ENCODE data around the gene CNN1.

The CNN1 gene

GRCh38 chr19:11505032-11505503 lies 33.6 kb upstream of the CNN1 start:
- Histone ChIP-seq H3K4me3 (ENCODE audit: low read depth in 1 of 2, low read length in 2 of 2) (peak overlapping the region; percentile 68 to 86), H3K9me3 (ENCODE audit: control insufficient read depth in 1 of 2, low read length in 2 of 2) (no peaks in the 10 kb centered on the region), H3K9ac (ENCODE audit: low read depth in 1 of 2, low read length in 2 of 2) (peak overlapping the region; percentile 69 to 75), H3K27ac (ENCODE audit: low read depth, low read length) (peak overlapping the region; percentile 97), H3K27me3 (ENCODE audit: control insufficient read depth in 1 of 2, insufficient read depth in 2 of 2, low read length in 2 of 2) (no peaks in the 10 kb centered on the region), H3K36me3 (ENCODE audit: control insufficient read depth in 1 of 2, insufficient read depth in 2 of 2, low read length in 2 of 2) (peaks cover 0 to 2% of the 10 kb centered on the region in 2 donors), H3K4me1 (ENCODE audit: control insufficient read depth in 1 of 2, insufficient read depth in 2 of 2, low read length in 2 of 2) (peaks cover 8 to 10% of the 10 kb centered on the region in 2 donors)

GRCh38 chr19:11505504-11506100 lies 33.0 kb upstream of the CNN1 start, which contains the start of gene ZNF653:
Gene ZNF653, minus strand, starts transcription at chr19:11505839. Its CDS starts 53 bp downstream, at chr19:11505786.
- no peaks in the 10 kb centered on the region for H3K9me3 ChIP-seq (ENCODE audit: control insufficient read depth in 1 of 2, low read length in 2 of 2)
- peaks cover 0 to 2% of the 10 kb centered on the region in 2 donors for H3K36me3 ChIP-seq (ENCODE audit: control insufficient read depth in 1 of 2, insufficient read depth in 2 of 2, low read length in 2 of 2)
- H3K27ac ChIP-seq (ENCODE audit: low read depth, low read length), result peak within 1 kb of the TSS; percentile 97
- no peaks in the 10 kb centered on the region for H3K27me3 ChIP-seq (ENCODE audit: control insufficient read depth in 1 of 2, insufficient read depth in 2 of 2, low read length in 2 of 2)
- peaks cover 8 to 10% of the 10 kb centered on the region in 2 donors for H3K4me1 ChIP-seq (ENCODE audit: control insufficient read depth in 1 of 2, insufficient read depth in 2 of 2, low read length in 2 of 2)
- peak within 1 kb of the TSS; percentile 68 to 86 for H3K4me3 ChIP-seq (ENCODE audit: low read depth in 1 of 2, low read length in 2 of 2)
- peak within 1 kb of the TSS; percentile 69 to 75 for H3K9ac ChIP-seq (ENCODE audit: low read depth in 1 of 2, low read length in 2 of 2)

DNA sequence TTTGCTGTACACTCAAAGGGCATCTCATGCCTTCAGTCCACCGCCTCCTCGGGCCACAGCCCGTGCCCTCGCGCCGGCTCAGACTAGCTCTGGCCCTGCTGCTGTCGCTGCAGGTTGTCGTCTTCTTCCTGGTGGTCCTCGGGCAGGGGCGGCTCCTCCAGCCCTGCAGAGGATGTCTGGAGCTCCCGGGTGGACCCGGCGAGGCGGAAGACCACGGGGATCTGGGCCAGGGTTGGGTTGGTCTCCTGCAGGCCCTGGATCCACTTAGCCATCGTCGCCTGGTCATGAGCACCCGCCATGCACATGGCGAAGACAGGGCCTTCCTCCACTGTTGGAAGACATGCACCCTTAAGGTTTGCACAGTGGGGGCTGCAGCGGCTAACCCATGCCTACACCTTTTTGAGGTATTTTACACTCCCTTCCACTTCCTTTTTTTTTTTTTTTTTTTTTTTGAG lies 32.5 kb upstream of the CNN1 start:
- peak overlapping the region; percentile 63 to 75 for H3K9ac ChIP-seq (ENCODE audit: low read depth in 1 of 2, low read length in 2 of 2)
- no peaks in the 10 kb centered on the region for H3K9me3 ChIP-seq (ENCODE audit: control insufficient read depth in 1 of 2, low read length in 2 of 2)
- H3K4me3 ChIP-seq (ENCODE audit: low read depth in 1 of 2, low read length in 2 of 2), result peak overlapping the region; percentile 68 to 86
- H3K27me3 ChIP-seq (ENCODE audit: control insufficient read depth in 1 of 2, insufficient read depth in 2 of 2, low read length in 2 of 2), result no peaks in the 10 kb centered on the region
- peaks cover 2 to 5% of the 10 kb centered on the region in 2 donors for H3K36me3 ChIP-seq (ENCODE audit: control insufficient read depth in 1 of 2, insufficient read depth in 2 of 2, low read length in 2 of 2)
- H3K4me1 ChIP-seq (ENCODE audit: control insufficient read depth in 1 of 2, insufficient read depth in 2 of 2, low read length in 2 of 2), result peaks cover 8 to 10% of the 10 kb centered on the region in 2 donors
- peak overlapping the region; percentile 97 for H3K27ac ChIP-seq (ENCODE audit: low read depth, low read length)

- Histone ChIP-seq H3K36me3 (ENCODE audit: control insufficient read depth in 1 of 2, insufficient read depth in 2 of 2, low read length in 2 of 2) (peaks cover 7 to 10% of the 10 kb centered on the region in 2 donors), H3K27ac (ENCODE audit: low read depth, low read length) (no peak overlapping the region)
Observed at GRCh38 chr19:11506967-11507366, 31.7 kb upstream of the CNN1 start.

DNA sequence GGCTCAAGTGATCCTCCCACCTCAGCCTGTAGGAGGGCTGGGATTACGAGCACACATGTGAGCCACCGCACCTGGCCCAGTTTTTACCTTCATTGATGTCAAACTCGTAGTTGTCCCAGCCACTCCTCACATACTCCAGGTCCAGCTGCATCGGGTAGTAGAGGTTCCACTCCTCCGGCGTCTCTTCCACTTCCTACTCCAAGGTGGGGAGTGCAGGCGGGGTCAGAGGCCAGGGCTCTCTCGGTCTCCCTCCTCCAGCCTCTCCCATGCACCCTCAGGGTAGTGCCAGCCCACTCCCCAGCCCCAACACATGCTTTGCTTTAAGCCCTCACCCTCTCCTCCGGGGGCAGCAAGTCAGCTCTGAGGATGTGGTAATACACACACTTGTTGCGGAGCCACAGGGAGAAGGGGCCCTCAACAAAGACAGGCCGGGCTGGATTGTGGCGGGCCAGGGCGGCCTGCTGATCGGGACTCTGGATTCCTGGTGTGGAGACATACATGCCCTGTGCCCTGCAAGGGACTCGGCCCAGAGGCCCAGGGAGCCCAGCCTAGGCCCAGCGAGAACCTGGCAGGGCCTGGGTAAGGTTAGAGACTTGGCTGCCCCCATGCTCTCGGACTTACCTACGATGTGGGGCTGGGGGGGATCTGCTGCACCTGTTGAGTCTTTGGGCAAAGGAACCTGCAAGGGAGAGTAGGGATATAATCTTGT lies 31.1 kb upstream of the CNN1 start:
- no peak overlapping the region for H3K9ac ChIP-seq (ENCODE audit: low read depth in 1 of 2, low read length in 2 of 2)
- H3K4me1 ChIP-seq (ENCODE audit: control insufficient read depth in 1 of 2, insufficient read depth in 2 of 2, low read length in 2 of 2), result peaks cover 8 to 10% of the 10 kb centered on the region in 2 donors
- H3K4me3 ChIP-seq (ENCODE audit: low read depth in 1 of 2, low read length in 2 of 2), result no peak overlapping the region
- peaks cover 7 to 15% of the 10 kb centered on the region in 2 donors for H3K36me3 ChIP-seq (ENCODE audit: control insufficient read depth in 1 of 2, insufficient read depth in 2 of 2, low read length in 2 of 2)
- no peak overlapping the region for H3K27ac ChIP-seq (ENCODE audit: low read depth, low read length)
- H3K9me3 ChIP-seq (ENCODE audit: control insufficient read depth in 1 of 2, low read length in 2 of 2), result no peaks in the 10 kb centered on the region
- no peaks in the 10 kb centered on the region for H3K27me3 ChIP-seq (ENCODE audit: control insufficient read depth in 1 of 2, insufficient read depth in 2 of 2, low read length in 2 of 2)

More at GRCh38 chr19:11506967-11507366, 31.7 kb upstream of the CNN1 start:
- H3K4me3 ChIP-seq (ENCODE audit: low read depth in 1 of 2, low read length in 2 of 2), result no peak overlapping the region
- peaks cover 8 to 10% of the 10 kb centered on the region in 2 donors for H3K4me1 ChIP-seq (ENCODE audit: control insufficient read depth in 1 of 2, insufficient read depth in 2 of 2, low read length in 2 of 2)
- no peaks in the 10 kb centered on the region for H3K27me3 ChIP-seq (ENCODE audit: control insufficient read depth in 1 of 2, insufficient read depth in 2 of 2, low read length in 2 of 2)
- H3K9me3 ChIP-seq (ENCODE audit: control insufficient read depth in 1 of 2, low read length in 2 of 2), result no peaks in the 10 kb centered on the region
- no peak overlapping the region for H3K9ac ChIP-seq (ENCODE audit: low read depth in 1 of 2, low read length in 2 of 2)

DNA sequence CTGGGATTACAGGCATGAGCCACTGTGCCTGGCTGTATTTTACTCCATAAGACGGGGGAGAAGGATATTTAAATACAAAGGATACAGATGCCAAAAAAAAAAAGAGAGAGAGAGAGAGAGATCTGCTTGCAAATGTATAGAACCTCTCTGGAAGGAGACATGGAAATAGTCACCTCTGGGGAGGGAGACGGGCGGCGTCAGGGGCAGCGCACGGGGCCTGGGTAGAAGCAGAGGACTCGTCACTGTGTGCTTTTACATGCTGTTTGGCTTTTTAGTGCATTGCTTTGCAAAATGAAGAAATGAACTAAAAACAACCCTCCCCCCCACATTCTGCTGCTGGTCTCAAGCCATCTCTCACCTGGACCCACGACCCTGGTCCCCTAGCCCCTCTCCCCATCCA lies 28.2 kb upstream of the CNN1 start:
- Histone ChIP-seq H3K4me3 (ENCODE audit: low read depth in 1 of 2, low read length in 2 of 2) (no peak overlapping the region), H3K9ac (ENCODE audit: low read depth in 1 of 2, low read length in 2 of 2) (no peak overlapping the region), H3K27me3 (ENCODE audit: control insufficient read depth in 1 of 2, insufficient read depth in 2 of 2, low read length in 2 of 2) (no peaks in the 10 kb centered on the region), H3K4me1 (ENCODE audit: control insufficient read depth in 1 of 2, insufficient read depth in 2 of 2, low read length in 2 of 2) (peaks cover 3 to 10% of the 10 kb centered on the region in 2 donors), H3K9me3 (ENCODE audit: control insufficient read depth in 1 of 2, low read length in 2 of 2) (no peaks in the 10 kb centered on the region), H3K27ac (ENCODE audit: low read depth, low read length) (no peak overlapping the region), H3K36me3 (ENCODE audit: control insufficient read depth in 1 of 2, insufficient read depth in 2 of 2, low read length in 2 of 2) (peaks cover 10 to 32% of the 10 kb centered on the region in 2 donors)

GRCh38 chr19:11513946-11514345 lies 24.7 kb upstream of the CNN1 start:
- Histone ChIP-seq H3K27me3 (ENCODE audit: control insufficient read depth in 1 of 2, insufficient read depth in 2 of 2, low read length in 2 of 2) (no peaks in the 10 kb centered on the region), H3K36me3 (ENCODE audit: control insufficient read depth in 1 of 2, insufficient read depth in 2 of 2, low read length in 2 of 2) (peaks cover 14 to 55% of the 10 kb centered on the region in 2 donors), H3K9ac (ENCODE audit: low read depth in 1 of 2, low read length in 2 of 2) (no peak overlapping the region), H3K9me3 (ENCODE audit: control insufficient read depth in 1 of 2, low read length in 2 of 2) (no peaks in the 10 kb centered on the region), H3K4me3 (ENCODE audit: low read depth in 1 of 2, low read length in 2 of 2) (no peak overlapping the region), H3K27ac (ENCODE audit: low read depth, low read length) (no peak overlapping the region), H3K4me1 (ENCODE audit: control insufficient read depth in 1 of 2, insufficient read depth in 2 of 2, low read length in 2 of 2) (no peaks in the 10 kb centered on the region)

DNA sequence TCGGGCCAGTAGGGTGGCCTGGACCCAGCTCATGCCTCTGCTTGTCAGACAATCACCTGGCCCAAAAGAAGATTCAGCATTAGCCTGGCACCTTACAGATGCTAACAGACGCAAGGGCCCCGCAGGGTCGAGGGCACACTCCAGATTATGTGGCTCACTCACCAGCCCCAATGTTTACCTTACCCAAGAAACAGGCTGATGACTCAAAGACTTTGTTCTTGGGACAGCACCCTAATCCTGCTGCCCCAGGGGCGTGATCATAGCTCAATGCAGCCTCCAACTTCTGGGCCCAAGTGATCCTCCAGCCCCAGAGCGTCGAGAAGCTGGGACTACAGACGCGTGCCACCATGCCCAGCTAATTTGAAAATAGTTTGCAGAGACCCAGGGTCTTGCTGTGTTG lies 19.5 kb upstream of the CNN1 start:
- Histone ChIP-seq H3K9me3 (ENCODE audit: control insufficient read depth in 1 of 2, low read length in 2 of 2) (no peaks in the 10 kb centered on the region), H3K9ac (ENCODE audit: low read depth in 1 of 2, low read length in 2 of 2) (no peak overlapping the region), H3K27me3 (ENCODE audit: control insufficient read depth in 1 of 2, insufficient read depth in 2 of 2, low read length in 2 of 2) (no peaks in the 10 kb centered on the region), H3K4me1 (ENCODE audit: control insufficient read depth in 1 of 2, insufficient read depth in 2 of 2, low read length in 2 of 2) (no peaks in the 10 kb centered on the region), H3K36me3 (ENCODE audit: control insufficient read depth in 1 of 2, insufficient read depth in 2 of 2, low read length in 2 of 2) (peaks cover 6 to 37% of the 10 kb centered on the region in 2 donors), H3K27ac (ENCODE audit: low read depth, low read length) (no peak overlapping the region), H3K4me3 (ENCODE audit: low read depth in 1 of 2, low read length in 2 of 2) (no peak overlapping the region)

DNA sequence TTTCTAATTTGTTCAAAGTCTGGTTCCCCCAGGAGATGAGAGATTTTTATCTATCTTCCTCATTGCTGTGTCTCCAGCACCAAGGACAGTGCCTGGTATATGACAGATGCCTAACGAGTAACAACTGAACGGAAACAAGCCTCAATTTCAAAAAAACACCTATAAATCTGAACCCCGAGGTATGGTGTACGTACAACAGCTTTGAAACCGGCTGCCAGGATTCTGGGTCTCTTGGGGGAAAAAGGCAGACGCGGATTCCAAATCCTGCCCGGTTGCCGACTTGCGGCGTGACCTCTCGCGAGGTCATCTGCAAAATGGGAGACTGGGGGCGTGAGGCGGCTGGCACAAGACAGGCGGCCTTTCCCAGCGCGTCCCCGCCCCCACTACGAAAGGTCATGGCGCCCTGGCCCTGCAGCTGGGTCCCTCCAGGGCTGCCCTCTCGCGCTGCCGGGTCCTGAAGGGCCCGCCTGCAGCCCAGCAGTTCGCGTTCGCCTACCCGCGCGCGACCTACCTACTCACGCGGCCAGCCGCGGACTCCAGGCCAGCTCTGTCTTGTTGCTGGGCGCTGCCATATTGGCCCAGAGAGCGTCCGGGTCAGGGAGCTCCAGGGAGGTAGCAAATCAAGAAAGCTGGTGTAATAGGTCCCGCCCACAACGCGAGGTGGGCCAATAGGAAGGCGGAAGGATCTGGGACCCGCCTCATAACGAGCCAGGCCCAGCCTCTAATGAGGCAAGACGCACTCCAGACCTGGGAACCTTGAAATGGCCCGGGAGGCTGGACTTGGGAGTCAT lies 9.9 kb upstream of the CNN1 start, which contains the start of gene ECSIT:
TSS of gene ECSIT (minus strand) at position 584 of the 791 bp plus-strand sequence. CDS start 9,964 bp downstream, outside the sequence.
- H3K27ac ChIP-seq (ENCODE audit: low read depth, low read length), result peak within 1 kb of the TSS; percentile 92
- peak within 1 kb of the TSS; percentile 65 to 82 for H3K9ac ChIP-seq (ENCODE audit: low read depth in 1 of 2, low read length in 2 of 2)
- H3K36me3 ChIP-seq (ENCODE audit: control insufficient read depth in 1 of 2, insufficient read depth in 2 of 2, low read length in 2 of 2), result no peaks in the 10 kb centered on the region
- peak within 1 kb of the TSS; percentile 97 to 99 for H3K4me3 ChIP-seq (ENCODE audit: low read depth in 1 of 2, low read length in 2 of 2)
- H3K27me3 ChIP-seq (ENCODE audit: control insufficient read depth in 1 of 2, insufficient read depth in 2 of 2, low read length in 2 of 2), result no peaks in the 10 kb centered on the region
- H3K9me3 ChIP-seq (ENCODE audit: control insufficient read depth in 1 of 2, low read length in 2 of 2), result no peaks in the 10 kb centered on the region
- peaks cover 5 to 10% of the 10 kb centered on the region in 2 donors for H3K4me1 ChIP-seq (ENCODE audit: control insufficient read depth in 1 of 2, insufficient read depth in 2 of 2, low read length in 2 of 2)

Data from duodenal mucosa (tissue), 2 donors.